GM23248 (cell line): ENCODE results near the gene FAHD2B. TPM values are rescaled to one million over a fixed set of nuclear protein-coding genes. Genes with fewer than 3 reads are reported as not detected.
"Not testable (repeated sequence)": the region's sequence is repeated elsewhere in the genome, so short reads cannot be mapped to it uniquely, and the experiment has no call there.

ENCODE experiments used
- DNase-seq: peaks from one replicate; pipeline ENCODE4 v3.0.0-alpha.2; 2015
- H2AFZ ChIP-seq: fragments of 200-600 bp; sonication (generic); 2 replicates; pipeline ENCODE4 v1.6.1; 2016; ENCODE audit warnings: antibody characterized with exemption
- H3F3A ChIP-seq: fragments of 200-600 bp; sonication (generic); 2 replicates; pipeline ENCODE4 v1.6.1; 2016; ENCODE audit warnings: mild to moderate bottlenecking, antibody characterized with exemption, mixed run types; ENCODE audit not compliant: insufficient read depth
- H3K27ac ChIP-seq: fragments of 200-600 bp; sonication (generic); 2 replicates; pipeline ENCODE4 v1.5.1; 2016; ENCODE audit warnings: mild to moderate bottlenecking
- H3K27me3 ChIP-seq: fragments of 200-600 bp; sonication (generic); replicated peaks from 2 replicates; pipeline ENCODE4 v1.6.1; 2016; ENCODE audit warnings: mild to moderate bottlenecking; ENCODE audit not compliant: insufficient read depth
- H3K36me3 ChIP-seq: fragments of 200-600 bp; sonication (generic); 2 replicates; pipeline ENCODE4 v1.6.1; 2016; ENCODE audit warnings: low read depth, mild to moderate bottlenecking
- H3K4me1 ChIP-seq: fragments of 200-600 bp; sonication (generic); 2 replicates; pipeline ENCODE4 v1.6.1; 2016; ENCODE audit warnings: mild to moderate bottlenecking; ENCODE audit not compliant: insufficient read depth
- H3K4me2 ChIP-seq: fragments of 200-600 bp; sonication (generic); one replicate; pipeline ENCODE4 v1.6.1; 2016; ENCODE audit warnings: mild to moderate bottlenecking; ENCODE audit not compliant: unreplicated experiment
- H3K4me3 ChIP-seq: fragments of 200-600 bp; sonication (generic); 2 replicates; pipeline ENCODE4 v1.5.1; 2016; ENCODE audit warnings: mild to moderate bottlenecking
- H3K79me2 ChIP-seq: fragments of 200-600 bp; sonication (generic); 2 replicates; pipeline ENCODE4 v1.6.1; 2016; ENCODE audit warnings: mild to moderate bottlenecking; ENCODE audit not compliant: insufficient read depth
- H3K9ac ChIP-seq: fragments of 200-600 bp; sonication (generic); 2 replicates; pipeline ENCODE4 v1.6.1; 2016; ENCODE audit warnings: mild to moderate bottlenecking
- H3K9me2 ChIP-seq: fragments of 200-600 bp; sonication (generic); 2 replicates; pipeline ENCODE4 v1.6.1; 2016; ENCODE audit warnings: mixed run types, mild to moderate bottlenecking, moderate library complexity; ENCODE audit not compliant: insufficient read depth
- H3K9me3 ChIP-seq: fragments of 200-600 bp; sonication (generic); one replicate; pipeline ENCODE4 v1.6.1; 2017; ENCODE audit warnings: low read depth
- H4K20me1 ChIP-seq: fragments of 200-600 bp; sonication (generic); 2 replicates; pipeline ENCODE4 v1.6.0; 2016; ENCODE audit not compliant: insufficient read depth
- WGBS, 2 experiments: methylation state at CpG; one replicate each; pipeline ENCODE4 v1.1.6; 2015 to 2017; ENCODE audit warnings: low lambda C conversion rate in 2 of 2, low coverage in 1 of 2; ENCODE audit errors: missing lambda C conversion rate in 2 of 2; 5-methylcytosine and 5-hydroxymethylcytosine counted together
- in situ Hi-C: fragments of 300-500 bp; cut with MboI; formaldehyde crosslinking; loops from 2 replicates; pipeline ENCODE4 v1.15.0; 2020
- polyA plus RNA-seq: library from polyadenylated mRNA; unstranded; fragments of >200 nt; fragmentation: Nextera tagmentation; extraction: Ambion mirVana; gene quantifications from 2 replicates; pipeline ENCODE4 v1.2.1, GENCODE V29; 2016
- small RNA-seq: library from RNA; depleted of rRNA; stranded (forward); fragments of <200 nt; gene quantifications from one replicate; pipeline ENCODE3, GENCODE V24; 2014; ENCODE audit warnings: low read depth, low replicate concordance
- total RNA-seq: library from RNA; depleted of rRNA; stranded (reverse); fragments of >200 nt; shearing (Covaris generic); gene quantifications from 2 replicates; pipeline ENCODE4 v1.2.3, GENCODE V29; 2014; rRNA removed

The FAHD2B gene
- total and polyA plus RNA-seq, 2 experiments from 2014 or later: 0.32 to 1.4 TPM

DNA sequence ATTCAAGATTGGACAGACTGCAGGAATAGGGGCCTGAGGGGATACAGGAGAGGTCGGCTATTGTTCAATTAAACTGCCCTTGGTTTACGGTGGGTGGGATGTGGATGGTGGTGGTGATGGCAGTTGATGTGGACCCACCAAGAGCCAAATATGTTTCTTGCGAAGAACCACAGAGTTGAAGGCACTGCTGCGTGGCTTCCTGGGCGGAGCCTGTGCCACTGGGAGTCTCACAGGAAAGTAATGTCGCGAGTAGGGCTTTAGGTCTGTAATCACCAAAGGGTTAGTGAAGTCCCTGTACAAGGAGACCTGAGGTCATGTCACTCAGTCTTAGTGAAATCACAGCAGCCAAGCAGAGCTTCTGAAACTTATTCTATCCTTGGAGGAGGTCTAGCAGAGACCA lies 46.2 kb downstream of the FAHD2B start:
- H3K9me2 ChIP-seq, in situ Hi-C loops: not testable (repeated sequence)
- 53 to 58% methylated on average over 7 of the region's 7 CpGs for WGBS, 2 experiments

DNA sequence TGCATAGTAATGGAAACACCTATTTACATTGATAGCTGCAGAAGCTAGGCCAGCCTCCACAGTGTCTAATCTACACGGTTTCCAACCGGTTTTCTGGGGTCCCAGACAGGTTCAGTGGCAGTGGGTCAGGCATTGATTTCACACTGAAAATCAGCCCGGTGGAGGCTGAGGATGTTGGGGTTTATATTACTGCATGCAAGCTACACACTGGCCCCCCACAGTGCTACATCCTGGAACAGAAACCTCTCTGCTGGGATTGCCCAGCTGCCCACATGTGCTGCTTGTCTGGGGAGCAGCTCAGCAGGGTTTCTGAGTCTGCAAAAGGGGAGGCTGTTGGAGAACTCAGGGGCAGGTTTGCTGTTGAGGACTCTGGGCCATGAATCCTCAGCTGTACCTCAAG lies 48.0 kb downstream of the FAHD2B start:
- in situ Hi-C loops, H3K79me2 ChIP-seq, H3K4me1 ChIP-seq, H4K20me1 ChIP-seq, H3K4me2 ChIP-seq, H3K4me3 ChIP-seq, H2AFZ ChIP-seq, DNase-seq, H3K36me3 ChIP-seq, H3K27me3 ChIP-seq, H3K27ac ChIP-seq, H3K9me3 ChIP-seq, H3K9me2 ChIP-seq, H3F3A ChIP-seq, H3K9ac ChIP-seq: not testable (repeated sequence)
- WGBS, 2 experiments: 17 to 21% methylated on average over 3 of the region's 3 CpGs

More for the DNA sequence above, 46.2 kb downstream of the FAHD2B start:
- H3K4me1 ChIP-seq, H3F3A ChIP-seq, H3K79me2 ChIP-seq, DNase-seq, H3K27me3 ChIP-seq, H3K4me3 ChIP-seq, H4K20me1 ChIP-seq, H3K4me2 ChIP-seq, H3K36me3 ChIP-seq, H3K27ac ChIP-seq, H3K9ac ChIP-seq, H2AFZ ChIP-seq, H3K9me3 ChIP-seq: not testable (repeated sequence)

DNA sequence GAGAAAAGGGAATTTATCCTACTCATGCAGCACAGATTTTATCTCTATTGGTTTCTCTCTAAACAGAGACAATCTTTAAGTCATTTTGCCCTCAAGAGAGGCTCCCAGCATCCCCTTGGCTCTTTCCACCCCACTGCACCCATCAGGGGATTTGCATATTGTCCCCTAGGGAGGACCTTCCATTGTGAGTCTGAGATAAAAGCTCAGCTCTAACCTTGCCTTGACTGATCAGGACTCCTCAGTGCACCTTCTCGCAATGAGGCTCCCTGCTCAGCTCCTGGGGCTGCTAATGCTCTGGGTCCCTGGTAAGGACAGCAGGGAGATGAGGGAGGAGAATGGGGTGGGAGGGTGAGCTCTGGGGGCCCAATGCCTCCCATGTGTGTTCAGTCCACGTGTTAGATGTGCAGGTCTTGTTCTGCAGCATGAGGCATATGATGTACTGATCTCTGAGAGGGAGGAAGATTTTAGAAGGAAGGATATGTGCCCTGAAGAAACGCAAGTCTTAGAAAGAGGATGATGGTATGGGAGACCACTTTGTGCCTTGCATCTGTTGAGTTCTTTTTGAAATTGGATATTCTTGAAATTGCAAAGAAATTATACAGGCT lies 48.7 kb downstream of the FAHD2B start:
- H3K27me3 ChIP-seq, in situ Hi-C loops: not testable (repeated sequence)
- 43 to 46% methylated on average over 3 of the region's 3 CpGs for WGBS, 2 experiments

More for the DNA sequence above, 48.7 kb downstream of the FAHD2B start:
- not testable (repeated sequence) for H2AFZ ChIP-seq, H3K9me2 ChIP-seq, H3K9me3 ChIP-seq, H3K9ac ChIP-seq, H3F3A ChIP-seq, H3K27ac ChIP-seq, H3K4me1 ChIP-seq, H3K36me3 ChIP-seq, H3K79me2 ChIP-seq, H4K20me1 ChIP-seq, H3K4me3 ChIP-seq, H3K4me2 ChIP-seq, DNase-seq

Small RNA genes within 50 kb of the gene (small RNA-seq; reads per million reads assigned to genes)
- gene AC018892.1: not detected
- not detected for gene IGKV1OR2-3
- not detected for gene IGKV2OR2-2
- gene RN7SL313P: not detected

Other genes with a start within 250 kb of the FAHD2B start
- 5.3 and 10.9 TPM in 2 replicates for gene ANKRD39, start 236.9 kb downstream of the FAHD2B start, total RNA-seq
- 12.3 and 14.4 TPM in 2 replicates for gene ANKRD39, start 236.9 kb downstream of the FAHD2B start, polyA plus RNA-seq
- 21.0 and 24.3 TPM in 2 replicates for gene SEMA4C, start 224.8 kb downstream of the FAHD2B start, total RNA-seq
- gene SEMA4C, start 224.8 kb downstream of the FAHD2B start, polyA plus RNA-seq: 5.1 and 5.5 TPM in 2 replicates
- not detected in 2 replicates for gene FAM178B, start 108.3 kb downstream of the FAHD2B start, total RNA-seq
- 0.23 TPM in 1 of 2 replicates, not detected in the other for gene FAM178B, start 108.3 kb downstream of the FAHD2B start, polyA plus RNA-seq
- gene ANKRD36, start 18.3 kb upstream of the FAHD2B start, total RNA-seq: 5.9 and 14.8 TPM in 2 replicates
- gene ANKRD36, start 18.3 kb upstream of the FAHD2B start, polyA plus RNA-seq: 5.0 and 9.4 TPM in 2 replicates